Osteocyte (in vitro differentiated cells): ENCODE measurements around the gene PHACTR1. TPM values are rescaled to one million over a fixed set of nuclear protein-coding genes. Genes with fewer than 3 reads are reported as not detected.
"Not testable (repeated sequence)": the region's sequence is repeated elsewhere in the genome, so short reads cannot be mapped to it uniquely, and the experiment has no call there.

Source experiments
- DNase-seq: peaks from one replicate; pipeline ENCODE4 v3.0.0; 2021; ENCODE audit warnings: mixed read lengths; ENCODE audit not compliant: unreplicated experiment; ENCODE audit errors: extremely low spot score
- H3K27ac Mint-ChIP-seq: one replicate; pipeline ENCODE4 v1.8.0; 2021; ENCODE audit warnings: mild to moderate bottlenecking, mixed read lengths; ENCODE audit not compliant: unreplicated experiment
- H3K27me3 Mint-ChIP-seq: one replicate; pipeline ENCODE4 v1.8.0; 2021; ENCODE audit warnings: mixed read lengths; ENCODE audit not compliant: unreplicated experiment
- H3K36me3 Mint-ChIP-seq: one replicate; pipeline ENCODE4 v1.8.0; 2021; ENCODE audit warnings: mixed read lengths; ENCODE audit not compliant: unreplicated experiment
- H3K4me1 Mint-ChIP-seq: one replicate; pipeline ENCODE4 v1.8.0; 2021; ENCODE audit warnings: mixed read lengths; ENCODE audit not compliant: unreplicated experiment
- H3K4me3 Mint-ChIP-seq: one replicate; pipeline ENCODE4 v1.8.0; 2021; ENCODE audit warnings: mild to moderate bottlenecking, moderate library complexity, mixed read lengths; ENCODE audit not compliant: unreplicated experiment
- H3K9me3 Mint-ChIP-seq: one replicate; pipeline ENCODE4 v1.8.0; 2021; ENCODE audit warnings: mixed read lengths; ENCODE audit not compliant: unreplicated experiment
- total RNA-seq: library from RNA; stranded (reverse); gene quantifications from 2 replicates; pipeline ENCODE4 v1.2.1, GENCODE V29; 2021
- TF ChIP-seq, protein P1 (sequence below): fragments of 200-600 bp; sonication (generic); IDR thresholded peaks from 2 replicates; pipeline ENCODE4 v1.5.0; 2021; ENCODE audit warnings: antibody characterized with exemption, mild to moderate bottlenecking, moderate library complexity

The PHACTR1 gene
- total RNA-seq, 1 donor from 2014 or later: 1.0 TPM

DNA sequence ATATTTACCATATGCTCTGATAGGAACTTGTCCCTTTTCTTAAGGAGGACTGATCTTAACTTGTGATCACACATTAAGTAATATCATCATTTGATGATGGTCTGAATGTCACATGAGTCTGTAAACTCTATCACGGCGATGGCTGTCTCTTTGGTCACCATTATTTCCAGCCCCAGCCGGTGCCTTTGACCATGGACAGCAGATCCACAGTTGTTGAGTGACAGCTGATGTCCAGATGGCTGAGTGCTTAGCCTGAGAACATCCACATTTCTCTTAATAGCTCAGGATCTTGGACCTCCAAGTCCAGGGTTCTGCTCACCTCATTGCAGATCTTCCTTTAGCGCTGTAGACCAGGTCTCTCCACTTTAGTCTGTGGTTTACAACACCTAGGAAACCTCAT is 440.7 kb downstream of the PHACTR1 start:
- no peak overlapping the region for H3K27ac Mint-ChIP-seq

GRCh38 chr6:13159300-13159699 is 442.7 kb downstream of the PHACTR1 start:
- Mint-ChIP-seq H3K4me1 (no peaks in the 10 kb centered on the region), H3K4me3 (no peak overlapping the region), H3K9me3 (no peaks in the 10 kb centered on the region), H3K27me3 (no peaks in the 10 kb centered on the region), H3K27ac (no peak overlapping the region), H3K36me3 (no peaks in the 10 kb centered on the region)
- TF ChIP-seq, protein P1, sequence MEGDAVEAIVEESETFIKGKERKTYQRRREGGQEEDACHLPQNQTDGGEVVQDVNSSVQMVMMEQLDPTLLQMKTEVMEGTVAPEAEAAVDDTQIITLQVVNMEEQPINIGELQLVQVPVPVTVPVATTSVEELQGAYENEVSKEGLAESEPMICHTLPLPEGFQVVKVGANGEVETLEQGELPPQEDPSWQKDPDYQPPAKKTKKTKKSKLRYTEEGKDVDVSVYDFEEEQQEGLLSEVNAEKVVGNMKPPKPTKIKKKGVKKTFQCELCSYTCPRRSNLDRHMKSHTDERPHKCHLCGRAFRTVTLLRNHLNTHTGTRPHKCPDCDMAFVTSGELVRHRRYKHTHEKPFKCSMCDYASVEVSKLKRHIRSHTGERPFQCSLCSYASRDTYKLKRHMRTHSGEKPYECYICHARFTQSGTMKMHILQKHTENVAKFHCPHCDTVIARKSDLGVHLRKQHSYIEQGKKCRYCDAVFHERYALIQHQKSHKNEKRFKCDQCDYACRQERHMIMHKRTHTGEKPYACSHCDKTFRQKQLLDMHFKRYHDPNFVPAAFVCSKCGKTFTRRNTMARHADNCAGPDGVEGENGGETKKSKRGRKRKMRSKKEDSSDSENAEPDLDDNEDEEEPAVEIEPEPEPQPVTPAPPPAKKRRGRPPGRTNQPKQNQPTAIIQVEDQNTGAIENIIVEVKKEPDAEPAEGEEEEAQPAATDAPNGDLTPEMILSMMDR: no peak
- no peak for DNase-seq

More for the DNA sequence above, 440.7 kb downstream of the PHACTR1 start:
- H3K4me1 Mint-ChIP-seq: no peaks in the 10 kb centered on the region
- H3K4me3 Mint-ChIP-seq: no peak overlapping the region
- H3K9me3 Mint-ChIP-seq: no peaks in the 10 kb centered on the region
- TF ChIP-seq, protein P1: no peak
- no peak for DNase-seq
- peaks cover 4% of the 10 kb centered on the region for H3K27me3 Mint-ChIP-seq
- H3K36me3 Mint-ChIP-seq: no peaks in the 10 kb centered on the region

DNA sequence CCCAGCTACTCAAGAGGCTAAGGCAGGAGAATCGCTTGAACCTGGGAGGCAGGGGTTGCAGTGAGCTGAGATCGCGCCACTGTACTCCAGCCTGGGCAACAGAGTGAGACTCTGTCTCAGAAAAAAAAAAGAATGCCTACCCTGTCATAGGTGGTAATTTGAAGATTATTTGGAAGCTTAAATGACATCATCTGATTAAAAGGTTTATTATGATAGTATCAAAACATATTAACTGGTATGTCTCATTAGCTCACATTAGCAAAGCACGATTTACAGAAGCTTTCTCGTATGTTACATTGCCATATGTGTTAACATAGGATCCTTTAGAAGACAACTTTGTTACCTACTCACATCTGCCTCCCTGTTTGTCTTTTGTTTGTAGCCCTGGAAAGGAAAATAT is 443.3 kb downstream of the PHACTR1 start:
- not testable (repeated sequence) for H3K4me1 Mint-ChIP-seq, H3K36me3 Mint-ChIP-seq, H3K4me3 Mint-ChIP-seq, H3K27ac Mint-ChIP-seq, H3K27me3 Mint-ChIP-seq, DNase-seq, H3K9me3 Mint-ChIP-seq

- TF ChIP-seq, protein P1: no peak
- no peaks in the 10 kb centered on the region for H3K4me1 Mint-ChIP-seq
- H3K27me3 Mint-ChIP-seq: peaks cover under 1% of the 10 kb centered on the region
- H3K4me3 Mint-ChIP-seq: no peak overlapping the region
- no peaks in the 10 kb centered on the region for H3K36me3 Mint-ChIP-seq
- no peak overlapping the region for H3K27ac Mint-ChIP-seq
- H3K9me3 Mint-ChIP-seq: no peaks in the 10 kb centered on the region
- DNase-seq: no peak
These were observed 446.8 kb downstream of the PHACTR1 start for GRCh38 chr6:13163161-13163944.

GRCh38 chr6:13164291-13164690 is 447.7 kb downstream of the PHACTR1 start:
- DNase-seq: no peak
- no peaks in the 10 kb centered on the region for H3K4me1 Mint-ChIP-seq
- TF ChIP-seq, protein P1: no peak
- H3K27me3 Mint-ChIP-seq: peaks cover 7% of the 10 kb centered on the region
- no peaks in the 10 kb centered on the region for H3K36me3 Mint-ChIP-seq
- no peak overlapping the region for H3K27ac Mint-ChIP-seq
- H3K9me3 Mint-ChIP-seq: no peaks in the 10 kb centered on the region
- no peak overlapping the region for H3K4me3 Mint-ChIP-seq
